Activated CD4-positive, alpha-beta T cell treated with anti-CD3 and anti-CD28 coated beads for 24 hours (primary cell): ENCODE data around the gene DDX50.

Source experiments
- DNase-seq, 2 donors: peaks; one replicate each; pipeline ENCODE4 v3.0.0-alpha.2; 2020; ENCODE audit warnings: low read depth in 2 of 2

DDX50 gene

GRCh38 chr10:68981074-68981473, 80.0 kb downstream of the DDX50 start:
- no peak for DNase-seq

DNA sequence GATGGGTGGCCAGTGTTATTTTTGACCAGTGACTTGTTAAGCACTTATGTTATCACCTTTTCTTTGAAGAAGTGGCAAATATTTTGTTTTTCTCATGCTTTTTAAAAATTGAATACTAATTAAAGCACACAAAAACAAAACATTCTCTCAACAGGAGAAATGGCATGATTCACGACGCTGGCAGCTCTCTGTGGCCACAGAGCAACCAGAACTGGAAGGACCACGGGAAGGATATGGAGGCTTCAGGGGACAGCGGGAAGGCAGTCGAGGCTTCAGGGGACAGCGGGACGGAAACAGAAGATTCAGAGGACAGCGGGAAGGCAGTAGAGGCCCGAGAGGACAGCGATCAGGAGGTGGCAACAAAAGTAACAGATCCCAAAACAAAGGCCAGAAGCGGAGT, 81.3 kb downstream of the DDX50 start:
- DNase-seq, result no peak

- DNase-seq, result no peak
Measured at GRCh38 chr10:68987611-68988010, 86.5 kb downstream of the DDX50 start.

DNA sequence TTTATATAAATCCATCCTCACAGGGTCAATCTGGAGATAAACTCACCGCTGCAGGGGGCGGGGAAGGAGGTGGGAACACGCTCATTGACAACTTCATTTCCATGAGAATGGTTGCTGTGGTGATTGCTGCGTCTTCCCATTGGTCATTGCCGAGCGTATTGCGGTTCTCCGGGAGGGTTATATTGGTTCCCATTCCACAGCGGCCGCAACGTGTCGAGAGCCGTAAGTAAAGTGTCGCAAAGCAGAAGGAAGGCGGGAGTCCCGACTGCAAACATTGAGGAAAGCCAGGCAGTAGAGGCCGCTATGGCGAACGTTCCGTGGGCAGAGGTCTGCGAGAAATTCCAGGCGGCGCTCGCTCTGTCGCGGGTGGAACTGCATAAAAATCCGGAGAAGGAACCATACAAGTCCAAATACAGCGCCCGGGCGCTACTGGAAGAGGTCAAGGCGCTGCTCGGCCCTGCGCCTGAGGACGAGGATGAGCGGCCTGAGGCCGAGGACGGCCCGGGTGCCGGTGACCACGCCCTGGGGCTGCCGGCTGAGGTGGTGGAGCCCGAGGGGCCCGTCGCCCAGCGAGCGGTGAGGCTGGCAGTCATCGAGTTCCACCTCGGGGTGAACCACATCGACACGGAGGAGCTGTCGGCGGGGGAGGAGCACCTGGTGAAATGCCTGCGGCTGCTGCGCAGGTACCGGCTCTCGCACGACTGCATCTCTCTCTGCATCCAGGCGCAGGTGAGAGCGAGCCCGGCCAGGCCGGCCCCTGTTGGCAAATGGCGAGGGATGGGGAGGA, 87.6 kb downstream of the DDX50 start, which contains the start of gene KIFBP:
Gene KIFBP, plus strand, starts transcription at position 274 of the 787 bp plus-strand sequence. Its CDS starts 30 bp downstream, at position 304.
- peak; percentile 64 to 79 for DNase-seq

- DNase-seq, result no peak
Measured at GRCh38 chr10:68989317-68989990, 88.3 kb downstream of the DDX50 start.

GRCh38 chr10:68992636-68993440, 91.7 kb downstream of the DDX50 start:
- no peak for DNase-seq
